Glutamatergic neuron (in vitro differentiated cells): Measurements from ENCODE around the gene TMPRSS3. TPM values are rescaled to one million over a fixed set of nuclear protein-coding genes. Genes with fewer than 3 reads are reported as not detected.

ENCODE experiments used
- DNase-seq: peaks from one replicate; pipeline ENCODE4 v3.0.0; 2022
- H3K27ac Mint-ChIP-seq: one replicate; pipeline ENCODE4 v1.8.0; 2020; ENCODE audit warnings: mild to moderate bottlenecking, mixed read lengths, inconsistent platforms; ENCODE audit not compliant: unreplicated experiment
- H3K27me3 Mint-ChIP-seq: one replicate; pipeline ENCODE4 v1.8.0; 2020; ENCODE audit warnings: mild to moderate bottlenecking, moderate library complexity, mixed read lengths, inconsistent platforms; ENCODE audit not compliant: unreplicated experiment
- H3K36me3 Mint-ChIP-seq: one replicate; pipeline ENCODE4 v1.8.0; 2020; ENCODE audit warnings: mild to moderate bottlenecking, mixed read lengths, inconsistent platforms; ENCODE audit not compliant: unreplicated experiment
- H3K4me1 Mint-ChIP-seq: one replicate; pipeline ENCODE4 v1.8.0; 2020; ENCODE audit warnings: mild to moderate bottlenecking, low read depth, mixed read lengths, inconsistent platforms; ENCODE audit not compliant: unreplicated experiment
- H3K4me3 Mint-ChIP-seq: one replicate; pipeline ENCODE4 v1.8.0; 2020; ENCODE audit warnings: mild to moderate bottlenecking, mixed read lengths, inconsistent platforms; ENCODE audit not compliant: unreplicated experiment
- H3K9me3 Mint-ChIP-seq: one replicate; pipeline ENCODE4 v1.8.0; 2020; ENCODE audit warnings: mild to moderate bottlenecking, moderate library complexity, mixed read lengths, inconsistent platforms; ENCODE audit not compliant: unreplicated experiment
- total RNA-seq: library from RNA; stranded (reverse); fragmentation: NEBNext Ultra II Directional; extraction: Animal tissue kit (Norgen Biotek cat#: 25700); gene quantifications from one replicate; pipeline ENCODE4 v1.2.1, GENCODE V29; 2021; ENCODE audit not compliant: unreplicated experiment
- TF ChIP-seq, protein P1 (sequence below): fragments of 200-600 bp; sonication (generic); IDR thresholded peaks from one replicate; pipeline ENCODE4 v1.5.0; 2021; ENCODE audit not compliant: partially characterized antibody, unreplicated experiment

The TMPRSS3 gene
- total RNA-seq, 1 donor from 2014 or later = 0.71 TPM

GRCh38 chr21:42429856-42430255 is 34.0 kb upstream of the TMPRSS3 start:
- TF ChIP-seq, protein P1, sequence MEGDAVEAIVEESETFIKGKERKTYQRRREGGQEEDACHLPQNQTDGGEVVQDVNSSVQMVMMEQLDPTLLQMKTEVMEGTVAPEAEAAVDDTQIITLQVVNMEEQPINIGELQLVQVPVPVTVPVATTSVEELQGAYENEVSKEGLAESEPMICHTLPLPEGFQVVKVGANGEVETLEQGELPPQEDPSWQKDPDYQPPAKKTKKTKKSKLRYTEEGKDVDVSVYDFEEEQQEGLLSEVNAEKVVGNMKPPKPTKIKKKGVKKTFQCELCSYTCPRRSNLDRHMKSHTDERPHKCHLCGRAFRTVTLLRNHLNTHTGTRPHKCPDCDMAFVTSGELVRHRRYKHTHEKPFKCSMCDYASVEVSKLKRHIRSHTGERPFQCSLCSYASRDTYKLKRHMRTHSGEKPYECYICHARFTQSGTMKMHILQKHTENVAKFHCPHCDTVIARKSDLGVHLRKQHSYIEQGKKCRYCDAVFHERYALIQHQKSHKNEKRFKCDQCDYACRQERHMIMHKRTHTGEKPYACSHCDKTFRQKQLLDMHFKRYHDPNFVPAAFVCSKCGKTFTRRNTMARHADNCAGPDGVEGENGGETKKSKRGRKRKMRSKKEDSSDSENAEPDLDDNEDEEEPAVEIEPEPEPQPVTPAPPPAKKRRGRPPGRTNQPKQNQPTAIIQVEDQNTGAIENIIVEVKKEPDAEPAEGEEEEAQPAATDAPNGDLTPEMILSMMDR = no peak
- Mint-ChIP-seq H3K27me3 (peaks cover 8% of the 10 kb centered on the region), H3K4me3 (no peak overlapping the region), H3K9me3 (peaks cover 6% of the 10 kb centered on the region), H3K4me1 (peaks cover 4% of the 10 kb centered on the region), H3K27ac (no peak overlapping the region), H3K36me3 (peaks cover 15% of the 10 kb centered on the region)
- DNase-seq = no peak

- Mint-ChIP-seq H3K27me3 (peaks cover 7% of the 10 kb centered on the region), H3K9me3 (peaks cover 6% of the 10 kb centered on the region), H3K36me3 (peaks cover 15% of the 10 kb centered on the region), H3K4me3 (no peak overlapping the region), H3K27ac (no peak overlapping the region), H3K4me1 (peaks cover 5% of the 10 kb centered on the region)
- TF ChIP-seq, protein P1 = no peak
- DNase-seq = no peak
Measured at GRCh38 chr21:42429021-42429420, 33.2 kb upstream of the TMPRSS3 start.

- Mint-ChIP-seq H3K36me3 (peaks cover 15% of the 10 kb centered on the region), H3K4me3 (no peak overlapping the region), H3K9me3 (peaks cover 6% of the 10 kb centered on the region), H3K27me3 (peaks cover 7% of the 10 kb centered on the region), H3K4me1 (peaks cover 5% of the 10 kb centered on the region), H3K27ac (no peak overlapping the region)
- no peak for DNase-seq
- TF ChIP-seq, protein P1 = no peak
Measured at GRCh38 chr21:42427809-42428419, 32.1 kb upstream of the TMPRSS3 start.

DNA sequence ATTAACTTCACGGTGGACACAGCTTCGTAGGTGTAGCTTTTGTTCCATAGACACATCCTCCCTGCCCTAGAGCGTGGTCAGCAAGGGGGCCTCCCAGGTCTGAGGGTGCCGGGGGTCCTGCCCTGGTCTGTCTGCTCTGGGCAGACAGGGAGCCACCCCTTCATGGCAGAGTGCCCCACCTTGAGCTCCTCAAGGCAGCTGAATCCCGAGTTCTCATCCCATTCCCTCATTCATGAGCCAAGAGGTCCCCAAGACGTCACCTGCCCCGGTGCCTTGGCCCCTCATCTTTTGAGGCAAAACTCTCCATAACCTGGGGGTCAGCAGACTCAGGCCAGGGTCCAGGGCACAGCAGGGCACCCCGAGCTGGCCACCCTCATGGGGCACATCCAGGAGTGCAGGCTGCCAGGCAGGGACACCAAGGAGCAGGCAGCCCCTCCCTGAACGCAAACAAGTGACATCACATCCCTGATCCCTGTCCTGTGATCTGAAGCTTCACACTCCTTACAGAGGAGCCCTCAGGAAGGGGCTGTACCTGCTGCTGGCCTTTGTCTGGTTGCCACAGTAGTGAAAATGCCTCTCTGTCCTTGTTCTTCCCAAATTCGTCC is 31.1 kb upstream of the TMPRSS3 start:
- peaks cover 9% of the 10 kb centered on the region for H3K36me3 Mint-ChIP-seq
- H3K4me1 Mint-ChIP-seq = peaks cover 5% of the 10 kb centered on the region
- H3K4me3 Mint-ChIP-seq = no peak overlapping the region
- H3K27me3 Mint-ChIP-seq = peaks cover 7% of the 10 kb centered on the region
- TF ChIP-seq, protein P1 = no peak
- no peak overlapping the region for H3K27ac Mint-ChIP-seq
- H3K9me3 Mint-ChIP-seq = peaks cover 6% of the 10 kb centered on the region
- DNase-seq = no peak

DNA sequence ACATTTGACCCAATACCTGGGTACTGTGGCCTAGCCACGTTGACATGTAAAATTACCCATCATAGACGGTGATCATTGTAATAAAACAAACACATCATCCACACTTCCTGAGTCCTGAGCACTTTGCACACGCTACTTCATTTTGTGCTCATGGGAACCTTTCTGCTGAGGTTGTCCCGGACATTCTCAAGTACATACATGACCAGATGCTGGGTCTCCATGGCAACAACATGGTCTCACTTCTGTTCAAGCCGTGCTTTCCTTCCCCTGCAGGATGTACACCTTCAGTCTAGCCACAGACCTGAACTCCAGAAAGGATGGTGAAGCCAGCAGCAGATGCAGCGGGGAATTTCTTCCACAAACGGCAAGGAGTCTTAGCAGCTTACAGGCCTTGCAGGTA is 30.6 kb upstream of the TMPRSS3 start:
- Mint-ChIP-seq H3K4me3 (no peak overlapping the region), H3K4me1 (peaks cover 5% of the 10 kb centered on the region), H3K27ac (no peak overlapping the region), H3K27me3 (peaks cover 7% of the 10 kb centered on the region), H3K36me3 (peaks cover 4% of the 10 kb centered on the region), H3K9me3 (peaks cover 6% of the 10 kb centered on the region)
- DNase-seq = no peak
- TF ChIP-seq, protein P1 = no peak
